GM23338 (cell line): ENCODE data around the gene SLC25A29. TPM values are rescaled to one million over a fixed set of nuclear protein-coding genes. Genes with fewer than 3 reads are reported as not detected.

ENCODE experiments used
- ATAC-seq: fragments of 200-7000 bp; cut with Tn5 transposase; 3 replicates; pipeline ENCODE4 v1.9.1; 2020
- DNase-seq: peaks from one replicate; pipeline ENCODE4 v3.0.0-alpha.2; 2015; ENCODE audit warnings: low spot score
- H2AFZ ChIP-seq: fragments of 200-600 bp; sonication (generic); 2 replicates; pipeline ENCODE4 v1.8.0; 2016; ENCODE audit warnings: antibody characterized with exemption, mild to moderate bottlenecking, moderate library complexity
- H3F3A ChIP-seq: fragments of 200-600 bp; sonication (generic); replicated peaks from 2 replicates; pipeline ENCODE4 v1.8.0; 2017; ENCODE audit warnings: antibody characterized with exemption, mixed run types, low read depth
- H3K27ac ChIP-seq: fragments of 200-600 bp; sonication (generic); 2 replicates; pipeline ENCODE4 v1.6.1; 2016; ENCODE audit warnings: low read depth
- H3K27me3 ChIP-seq: fragments of 200-600 bp; sonication (generic); 2 replicates; pipeline ENCODE4 v1.8.0; 2016; ENCODE audit warnings: mild to moderate bottlenecking, mixed run types, moderate library complexity; ENCODE audit not compliant: insufficient read depth
- H3K36me3 ChIP-seq: fragments of 200-600 bp; sonication (generic); 2 replicates; pipeline ENCODE4 v1.8.0; 2016; ENCODE audit warnings: mild to moderate bottlenecking; ENCODE audit not compliant: insufficient read depth
- H3K4me1 ChIP-seq: fragments of 200-600 bp; sonication (generic); 2 replicates; pipeline ENCODE4 v1.8.0; 2016; ENCODE audit warnings: mild to moderate bottlenecking, moderate library complexity; ENCODE audit not compliant: insufficient read depth
- H3K4me2 ChIP-seq: fragments of 200-600 bp; sonication (generic); 2 replicates; pipeline ENCODE4 v1.7.1; 2017; ENCODE audit warnings: mixed run types
- H3K4me3 ChIP-seq: fragments of 200-600 bp; sonication (generic); 2 replicates; pipeline ENCODE4 v1.6.1; 2016; ENCODE audit warnings: mixed run types
- H3K79me2 ChIP-seq: fragments of 200-600 bp; sonication (generic); replicated peaks from 2 replicates; pipeline ENCODE4 v1.8.0; 2017; ENCODE audit warnings: mild to moderate bottlenecking; ENCODE audit not compliant: insufficient read depth
- H3K9me2 ChIP-seq: fragments of 200-600 bp; sonication (generic); 2 replicates; pipeline ENCODE4 v1.8.0; 2017; ENCODE audit not compliant: insufficient read depth
- H4K20me1 ChIP-seq: fragments of 200-600 bp; sonication (generic); replicated peaks from 2 replicates; pipeline ENCODE4 v1.8.0; 2017; ENCODE audit warnings: mild to moderate bottlenecking; ENCODE audit not compliant: insufficient read depth
- H3K27ac Mint-ChIP-seq: 2 replicates; pipeline ENCODE4 v1.8.0; 2020; ENCODE audit warnings: inconsistent platforms, mild to moderate bottlenecking, moderate library complexity, mixed read lengths
- H3K27me3 Mint-ChIP-seq: 3 replicates; pipeline ENCODE4 v1.8.0; 2022; ENCODE audit warnings: low read depth, mild to moderate bottlenecking, moderate library complexity, mixed read lengths, inconsistent platforms; ENCODE audit not compliant: insufficient read depth, poor library complexity
- H3K36me3 Mint-ChIP-seq: 3 replicates; pipeline ENCODE4 v1.8.0; 2021; ENCODE audit warnings: low read depth, mild to moderate bottlenecking, inconsistent platforms, moderate library complexity, mixed read lengths
- H3K4me1 Mint-ChIP-seq: 3 replicates; pipeline ENCODE4 v1.8.0; 2020; ENCODE audit warnings: mild to moderate bottlenecking, inconsistent platforms, mixed read lengths
- H3K4me3 Mint-ChIP-seq: 3 replicates; pipeline ENCODE4 v1.8.0; 2021; ENCODE audit warnings: moderate library complexity, mild to moderate bottlenecking, inconsistent platforms, mixed read lengths
- H3K9me3 Mint-ChIP-seq: 3 replicates; pipeline ENCODE4 v1.8.0; 2020; ENCODE audit warnings: moderate library complexity, mild to moderate bottlenecking, inconsistent platforms, mixed read lengths
- EZH2phosphoT487 ChIP-seq: fragments of 200-600 bp; sonication (generic); IDR thresholded peaks from one replicate; pipeline ENCODE4 v1.8.1; 2018; ENCODE audit warnings: antibody characterized with exemption; ENCODE audit not compliant: unreplicated experiment
- NANOG ChIP-seq: IDR thresholded peaks from 2 replicates; pipeline ENCODE4 v1.6.1; 2016; ENCODE audit warnings: antibody characterized with exemption, borderline replicate concordance
- STAT1 ChIP-seq: IDR thresholded peaks from one replicate; pipeline ENCODE4 v1.6.1; 2016; ENCODE audit warnings: antibody characterized with exemption; ENCODE audit not compliant: unreplicated experiment
- polyA plus RNA-seq: library from polyadenylated mRNA; unstranded; fragments of >200 nt; fragmentation: Nextera tagmentation; extraction: Ambion mirVana; gene quantifications from 2 replicates; pipeline ENCODE4 v1.2.1, GENCODE V29; 2016
- total RNA-seq: library from RNA; depleted of rRNA; stranded (reverse); fragments of >200 nt; shearing (Covaris generic); gene quantifications from 2 replicates; pipeline ENCODE4 v1.2.3, GENCODE V29; 2014
- TF ChIP-seq, protein P1 (sequence below): IDR thresholded peaks from one replicate; pipeline ENCODE4 v1.6.1; 2018; ENCODE audit warnings: antibody characterized with exemption; ENCODE audit not compliant: unreplicated experiment
- TF ChIP-seq, protein P2 (sequence below): IDR thresholded peaks from 2 replicates; pipeline ENCODE4 v1.6.1; 2016; ENCODE audit warnings: antibody characterized with exemption
- TF ChIP-seq, protein P3 (sequence below): fragments of 250-450 bp; sonication (Bioruptor Pico); IDR thresholded peaks from 2 replicates; pipeline ENCODE4 v1.5.0; 2020; ENCODE audit warnings: mild to moderate bottlenecking, moderate library complexity
- TF ChIP-seq, protein P4 (sequence below), 2 experiments: fragments of 200-600 bp in 1 of 2; sonication (generic) in 1 of 2; conservative IDR thresholded peaks; 2 replicates each; pipeline versions ENCODE4 v1.5.1 to v1.6.1; 2016 to 2017; ENCODE audit warnings: antibody characterized with exemption in 2 of 2, low read depth in 2 of 2, mild to moderate bottlenecking in 2 of 2, moderate library complexity in 1 of 2

The SLC25A29 gene
- total and polyA plus RNA-seq, 2 experiments from 2014 or later: 65.6 to 206 TPM

DNA sequence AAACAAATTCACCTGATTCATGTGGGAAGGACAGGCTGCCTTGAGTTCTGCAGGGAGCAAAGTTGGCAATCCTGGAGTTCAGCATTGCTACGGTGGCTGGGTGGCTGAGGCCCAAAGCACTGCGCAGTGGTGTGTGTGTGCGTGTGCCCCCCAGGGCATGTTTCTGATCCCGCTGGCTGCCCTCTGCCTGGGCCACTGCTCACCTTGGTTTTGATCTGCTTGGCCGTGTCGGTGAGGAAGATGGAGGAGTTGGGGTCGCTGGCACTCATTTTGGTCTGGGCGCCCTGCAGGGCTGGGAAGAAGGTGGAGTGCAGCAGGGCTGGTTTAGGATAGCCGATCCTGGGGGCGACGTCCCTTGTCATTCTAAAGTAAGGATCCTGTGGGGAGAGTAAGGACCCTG is 36.0 kb upstream of the SLC25A29 start:
- ATAC-seq (no peak), DNase-seq (no peak)
- peaks cover 32% of the 10 kb centered on the region for H3K36me3 ChIP-seq
- no peak overlapping the region for H3K27ac ChIP-seq
- Mint-ChIP-seq H3K4me3 (no peak overlapping the region), H3K36me3 (peaks cover 95% of the 10 kb centered on the region), H3K4me1 (no peaks in the 10 kb centered on the region; the same call in 2 of the 3 replicates), H3K9me3 (peaks cover 10% of the 10 kb centered on the region), H3K27me3 (peaks cover 8% of the 10 kb centered on the region), H3K27ac (no peak overlapping the region)
- no peaks in the 10 kb centered on the region for H3K9me2 ChIP-seq
- TF ChIP-seq STAT1: no peak
- no peak for TF ChIP-seq EZH2phosphoT487
- TF ChIP-seq, protein P1, sequence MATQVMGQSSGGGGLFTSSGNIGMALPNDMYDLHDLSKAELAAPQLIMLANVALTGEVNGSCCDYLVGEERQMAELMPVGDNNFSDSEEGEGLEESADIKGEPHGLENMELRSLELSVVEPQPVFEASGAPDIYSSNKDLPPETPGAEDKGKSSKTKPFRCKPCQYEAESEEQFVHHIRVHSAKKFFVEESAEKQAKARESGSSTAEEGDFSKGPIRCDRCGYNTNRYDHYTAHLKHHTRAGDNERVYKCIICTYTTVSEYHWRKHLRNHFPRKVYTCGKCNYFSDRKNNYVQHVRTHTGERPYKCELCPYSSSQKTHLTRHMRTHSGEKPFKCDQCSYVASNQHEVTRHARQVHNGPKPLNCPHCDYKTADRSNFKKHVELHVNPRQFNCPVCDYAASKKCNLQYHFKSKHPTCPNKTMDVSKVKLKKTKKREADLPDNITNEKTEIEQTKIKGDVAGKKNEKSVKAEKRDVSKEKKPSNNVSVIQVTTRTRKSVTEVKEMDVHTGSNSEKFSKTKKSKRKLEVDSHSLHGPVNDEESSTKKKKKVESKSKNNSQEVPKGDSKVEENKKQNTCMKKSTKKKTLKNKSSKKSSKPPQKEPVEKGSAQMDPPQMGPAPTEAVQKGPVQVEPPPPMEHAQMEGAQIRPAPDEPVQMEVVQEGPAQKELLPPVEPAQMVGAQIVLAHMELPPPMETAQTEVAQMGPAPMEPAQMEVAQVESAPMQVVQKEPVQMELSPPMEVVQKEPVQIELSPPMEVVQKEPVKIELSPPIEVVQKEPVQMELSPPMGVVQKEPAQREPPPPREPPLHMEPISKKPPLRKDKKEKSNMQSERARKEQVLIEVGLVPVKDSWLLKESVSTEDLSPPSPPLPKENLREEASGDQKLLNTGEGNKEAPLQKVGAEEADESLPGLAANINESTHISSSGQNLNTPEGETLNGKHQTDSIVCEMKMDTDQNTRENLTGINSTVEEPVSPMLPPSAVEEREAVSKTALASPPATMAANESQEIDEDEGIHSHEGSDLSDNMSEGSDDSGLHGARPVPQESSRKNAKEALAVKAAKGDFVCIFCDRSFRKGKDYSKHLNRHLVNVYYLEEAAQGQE: no peak
- no peak overlapping the region for H2AFZ ChIP-seq
- H3K4me1 ChIP-seq: no peaks in the 10 kb centered on the region
- H3K4me2 ChIP-seq: no peak overlapping the region
- no peak overlapping the region for H3K4me3 ChIP-seq
- H4K20me1 ChIP-seq: no peaks in the 10 kb centered on the region
- no peaks in the 10 kb centered on the region for H3K79me2 ChIP-seq
- no peaks in the 10 kb centered on the region for H3F3A ChIP-seq
- no peaks in the 10 kb centered on the region for H3K27me3 ChIP-seq

DNA sequence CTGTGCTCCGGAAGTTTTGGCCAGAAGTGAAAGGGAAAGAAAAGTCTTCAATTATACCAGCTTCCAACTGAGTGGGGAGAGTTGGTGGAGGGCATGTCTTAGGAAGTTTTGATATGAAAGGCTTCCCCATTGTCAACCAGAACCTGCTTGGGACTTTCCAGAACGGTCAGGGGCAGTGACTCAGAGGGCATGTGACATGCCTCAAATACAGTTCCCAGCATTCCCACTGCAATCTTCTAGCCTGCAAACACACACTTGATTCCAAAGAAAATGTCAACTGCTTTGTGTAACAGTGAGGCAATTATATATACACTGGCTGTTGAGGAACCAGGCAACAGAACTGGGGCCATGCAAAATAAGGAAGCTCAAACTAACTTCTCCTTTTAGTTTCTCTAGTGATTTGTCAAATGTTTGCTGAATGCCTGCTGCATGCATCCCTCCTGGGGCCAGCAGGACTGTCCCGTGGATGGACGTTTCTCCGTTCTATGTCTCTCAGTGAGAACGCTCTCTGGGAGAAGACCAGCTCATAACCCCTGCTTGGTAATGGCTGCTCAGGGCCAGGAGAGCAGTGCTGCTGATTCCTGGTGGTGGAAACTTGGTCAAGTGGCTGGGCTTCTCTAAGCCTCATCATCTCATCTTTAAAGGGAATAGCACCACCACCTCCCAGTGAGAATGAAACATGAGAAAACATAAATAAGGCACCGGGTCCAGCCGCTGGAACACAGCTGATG is 35.2 kb upstream of the SLC25A29 start:
- no peaks in the 10 kb centered on the region for H3F3A ChIP-seq
- no peak overlapping the region for H3K27ac ChIP-seq
- H3K27ac Mint-ChIP-seq: peak overlapping the region; percentile 38; the same call in 1 of the 2 replicates
- TF ChIP-seq STAT1 (no peak), NANOG (no peak), EZH2phosphoT487 (no peak)
- TF ChIP-seq, protein P2, sequence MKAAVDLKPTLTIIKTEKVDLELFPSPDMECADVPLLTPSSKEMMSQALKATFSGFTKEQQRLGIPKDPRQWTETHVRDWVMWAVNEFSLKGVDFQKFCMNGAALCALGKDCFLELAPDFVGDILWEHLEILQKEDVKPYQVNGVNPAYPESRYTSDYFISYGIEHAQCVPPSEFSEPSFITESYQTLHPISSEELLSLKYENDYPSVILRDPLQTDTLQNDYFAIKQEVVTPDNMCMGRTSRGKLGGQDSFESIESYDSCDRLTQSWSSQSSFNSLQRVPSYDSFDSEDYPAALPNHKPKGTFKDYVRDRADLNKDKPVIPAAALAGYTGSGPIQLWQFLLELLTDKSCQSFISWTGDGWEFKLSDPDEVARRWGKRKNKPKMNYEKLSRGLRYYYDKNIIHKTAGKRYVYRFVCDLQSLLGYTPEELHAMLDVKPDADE: no peak
- TF ChIP-seq, protein P3, sequence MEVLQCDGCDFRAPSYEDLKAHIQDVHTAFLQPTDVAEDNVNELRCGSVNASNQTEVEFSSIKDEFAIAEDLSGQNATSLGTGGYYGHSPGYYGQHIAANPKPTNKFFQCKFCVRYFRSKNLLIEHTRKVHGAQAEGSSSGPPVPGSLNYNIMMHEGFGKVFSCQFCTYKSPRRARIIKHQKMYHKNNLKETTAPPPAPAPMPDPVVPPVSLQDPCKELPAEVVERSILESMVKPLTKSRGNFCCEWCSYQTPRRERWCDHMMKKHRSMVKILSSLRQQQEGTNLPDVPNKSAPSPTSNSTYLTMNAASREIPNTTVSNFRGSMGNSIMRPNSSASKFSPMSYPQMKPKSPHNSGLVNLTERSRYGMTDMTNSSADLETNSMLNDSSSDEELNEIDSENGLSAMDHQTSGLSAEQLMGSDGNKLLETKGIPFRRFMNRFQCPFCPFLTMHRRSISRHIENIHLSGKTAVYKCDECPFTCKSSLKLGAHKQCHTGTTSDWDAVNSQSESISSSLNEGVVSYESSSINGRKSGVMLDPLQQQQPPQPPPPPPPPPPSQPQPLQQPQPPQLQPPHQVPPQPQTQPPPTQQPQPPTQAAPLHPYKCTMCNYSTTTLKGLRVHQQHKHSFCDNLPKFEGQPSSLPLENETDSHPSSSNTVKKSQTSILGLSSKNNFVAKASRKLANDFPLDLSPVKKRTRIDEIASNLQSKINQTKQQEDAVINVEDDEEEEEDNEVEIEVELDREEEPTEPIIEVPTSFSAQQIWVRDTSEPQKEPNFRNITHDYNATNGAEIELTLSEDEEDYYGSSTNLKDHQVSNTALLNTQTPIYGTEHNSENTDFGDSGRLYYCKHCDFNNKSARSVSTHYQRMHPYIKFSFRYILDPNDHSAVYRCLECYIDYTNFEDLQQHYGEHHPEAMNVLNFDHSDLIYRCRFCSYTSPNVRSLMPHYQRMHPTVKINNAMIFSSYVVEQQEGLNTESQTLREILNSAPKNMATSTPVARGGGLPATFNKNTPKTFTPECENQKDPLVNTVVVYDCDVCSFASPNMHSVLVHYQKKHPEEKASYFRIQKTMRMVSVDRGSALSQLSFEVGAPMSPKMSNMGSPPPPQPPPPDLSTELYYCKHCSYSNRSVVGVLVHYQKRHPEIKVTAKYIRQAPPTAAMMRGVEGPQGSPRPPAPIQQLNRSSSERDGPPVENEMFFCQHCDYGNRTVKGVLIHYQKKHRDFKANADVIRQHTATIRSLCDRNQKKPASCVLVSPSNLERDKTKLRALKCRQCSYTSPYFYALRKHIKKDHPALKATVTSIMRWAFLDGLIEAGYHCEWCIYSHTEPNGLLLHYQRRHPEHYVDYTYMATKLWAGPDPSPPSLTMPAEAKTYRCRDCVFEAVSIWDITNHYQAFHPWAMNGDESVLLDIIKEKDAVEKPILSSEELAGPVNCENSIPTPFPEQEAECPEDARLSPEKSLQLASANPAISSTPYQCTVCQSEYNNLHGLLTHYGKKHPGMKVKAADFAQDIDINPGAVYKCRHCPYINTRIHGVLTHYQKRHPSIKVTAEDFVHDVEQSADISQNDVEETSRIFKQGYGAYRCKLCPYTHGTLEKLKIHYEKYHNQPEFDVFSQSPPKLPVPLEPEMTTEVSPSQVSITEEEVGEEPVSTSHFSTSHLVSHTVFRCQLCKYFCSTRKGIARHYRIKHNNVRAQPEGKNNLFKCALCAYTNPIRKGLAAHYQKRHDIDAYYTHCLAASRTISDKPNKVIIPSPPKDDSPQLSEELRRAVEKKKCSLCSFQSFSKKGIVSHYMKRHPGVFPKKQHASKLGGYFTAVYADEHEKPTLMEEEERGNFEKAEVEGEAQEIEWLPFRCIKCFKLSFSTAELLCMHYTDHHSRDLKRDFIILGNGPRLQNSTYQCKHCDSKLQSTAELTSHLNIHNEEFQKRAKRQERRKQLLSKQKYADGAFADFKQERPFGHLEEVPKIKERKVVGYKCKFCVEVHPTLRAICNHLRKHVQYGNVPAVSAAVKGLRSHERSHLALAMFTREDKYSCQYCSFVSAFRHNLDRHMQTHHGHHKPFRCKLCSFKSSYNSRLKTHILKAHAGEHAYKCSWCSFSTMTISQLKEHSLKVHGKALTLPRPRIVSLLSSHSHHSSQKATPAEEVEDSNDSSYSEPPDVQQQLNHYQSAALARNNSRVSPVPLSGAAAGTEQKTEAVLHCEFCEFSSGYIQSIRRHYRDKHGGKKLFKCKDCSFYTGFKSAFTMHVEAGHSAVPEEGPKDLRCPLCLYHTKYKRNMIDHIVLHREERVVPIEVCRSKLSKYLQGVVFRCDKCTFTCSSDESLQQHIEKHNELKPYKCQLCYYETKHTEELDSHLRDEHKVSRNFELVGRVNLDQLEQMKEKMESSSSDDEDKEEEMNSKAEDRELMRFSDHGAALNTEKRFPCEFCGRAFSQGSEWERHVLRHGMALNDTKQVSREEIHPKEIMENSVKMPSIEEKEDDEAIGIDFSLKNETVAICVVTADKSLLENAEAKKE (CRISPR knock-in tag): no peak
- TF ChIP-seq, protein P4, sequence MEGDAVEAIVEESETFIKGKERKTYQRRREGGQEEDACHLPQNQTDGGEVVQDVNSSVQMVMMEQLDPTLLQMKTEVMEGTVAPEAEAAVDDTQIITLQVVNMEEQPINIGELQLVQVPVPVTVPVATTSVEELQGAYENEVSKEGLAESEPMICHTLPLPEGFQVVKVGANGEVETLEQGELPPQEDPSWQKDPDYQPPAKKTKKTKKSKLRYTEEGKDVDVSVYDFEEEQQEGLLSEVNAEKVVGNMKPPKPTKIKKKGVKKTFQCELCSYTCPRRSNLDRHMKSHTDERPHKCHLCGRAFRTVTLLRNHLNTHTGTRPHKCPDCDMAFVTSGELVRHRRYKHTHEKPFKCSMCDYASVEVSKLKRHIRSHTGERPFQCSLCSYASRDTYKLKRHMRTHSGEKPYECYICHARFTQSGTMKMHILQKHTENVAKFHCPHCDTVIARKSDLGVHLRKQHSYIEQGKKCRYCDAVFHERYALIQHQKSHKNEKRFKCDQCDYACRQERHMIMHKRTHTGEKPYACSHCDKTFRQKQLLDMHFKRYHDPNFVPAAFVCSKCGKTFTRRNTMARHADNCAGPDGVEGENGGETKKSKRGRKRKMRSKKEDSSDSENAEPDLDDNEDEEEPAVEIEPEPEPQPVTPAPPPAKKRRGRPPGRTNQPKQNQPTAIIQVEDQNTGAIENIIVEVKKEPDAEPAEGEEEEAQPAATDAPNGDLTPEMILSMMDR (conservative IDR thresholded peaks at IDR 0.05; ENCODE audit: low read depth in 2 of 2): no peak

More for the DNA sequence above, 35.2 kb upstream of the SLC25A29 start:
- Mint-ChIP-seq H3K27me3 (peaks cover 8% of the 10 kb centered on the region), H3K36me3 (peaks cover 95% of the 10 kb centered on the region), H3K4me1 (no peaks in the 10 kb centered on the region; the same call in 2 of the 3 replicates), H3K4me3 (no peak overlapping the region), H3K9me3 (peaks cover 10% of the 10 kb centered on the region)
- no peak overlapping the region for H3K4me2 ChIP-seq
- H3K27me3 ChIP-seq: no peaks in the 10 kb centered on the region
- no peak overlapping the region for H3K4me3 ChIP-seq
- H3K36me3 ChIP-seq: peaks cover 27% of the 10 kb centered on the region
- no peak overlapping the region for H2AFZ ChIP-seq
- ATAC-seq (no peak), DNase-seq (no peak)
- H3K9me2 ChIP-seq: no peaks in the 10 kb centered on the region
- no peaks in the 10 kb centered on the region for H3K4me1 ChIP-seq
- H4K20me1 ChIP-seq: no peaks in the 10 kb centered on the region
- H3K79me2 ChIP-seq: no peaks in the 10 kb centered on the region
